H9 (cell line): ENCODE results near the gene ST8SIA5. TPM values are rescaled to one million over a fixed set of nuclear protein-coding genes. Genes with fewer than 3 reads are reported as not detected.

Experiments used
- DNase-seq: peaks from one replicate; pipeline ENCODE4 v3.0.0-alpha.2; 2017
- H2AFZ ChIP-seq: one replicate; pipeline ENCODE4 v1.6.1; 2013; ENCODE audit warnings: mild to moderate bottlenecking, low read length, control low read depth, moderate library complexity
- H2AK5ac ChIP-seq: 2 replicates; pipeline ENCODE4 v1.6.1; 2013; ENCODE audit warnings: low read length, control low read depth, mixed read lengths; ENCODE audit not compliant: insufficient read length
- H2BK120ac ChIP-seq: one replicate; pipeline ENCODE4 v1.6.1; 2013; ENCODE audit warnings: low read depth, mild to moderate bottlenecking, low read length, control low read depth, inconsistent platforms; ENCODE audit not compliant: poor library complexity, severe bottlenecking
- H2BK12ac ChIP-seq: 2 replicates; pipeline ENCODE4 v1.6.1; 2013; ENCODE audit warnings: low read length, control low read depth, mixed read lengths, low read depth; ENCODE audit not compliant: insufficient read length
- H2BK15ac ChIP-seq: 2 replicates; pipeline ENCODE4 v1.6.1; 2013; ENCODE audit warnings: low read depth, low read length, control low read depth
- H2BK20ac ChIP-seq: one replicate; pipeline ENCODE4 v1.6.1; 2013; ENCODE audit warnings: low read depth, mild to moderate bottlenecking, low read length, control low read depth, inconsistent platforms; ENCODE audit not compliant: poor library complexity, severe bottlenecking
- H2BK5ac ChIP-seq: 2 replicates; pipeline ENCODE4 v1.6.1; 2013; ENCODE audit warnings: low read length, control low read depth, mixed read lengths; ENCODE audit not compliant: insufficient read length
- H3K14ac ChIP-seq: 2 replicates; pipeline ENCODE4 v1.6.1; 2013; ENCODE audit warnings: low read length, control low read depth; ENCODE audit not compliant: insufficient read depth
- H3K18ac ChIP-seq: 2 replicates; pipeline ENCODE4 v1.6.1; 2013; ENCODE audit warnings: low read depth, mild to moderate bottlenecking, mixed read lengths, low read length, control low read depth; ENCODE audit not compliant: insufficient read length
- H3K23ac ChIP-seq: 2 replicates; pipeline ENCODE4 v1.6.1; 2013; ENCODE audit warnings: low read length, control low read depth, mixed read lengths, low read depth; ENCODE audit not compliant: insufficient read length
- H3K23me2 ChIP-seq: 2 replicates; pipeline ENCODE4 v1.6.1; 2013; ENCODE audit warnings: low read depth, mild to moderate bottlenecking, mixed read lengths, low read length, control low read depth; ENCODE audit not compliant: insufficient read length, poor library complexity, severe bottlenecking
- H3K27ac ChIP-seq: 2 replicates; pipeline ENCODE4 v1.5.1; 2013; ENCODE audit warnings: low read length, control low read depth, mixed read lengths, low read depth; ENCODE audit not compliant: insufficient read length
- H3K27me3 ChIP-seq: 2 replicates; pipeline ENCODE4 v1.6.1; 2013; ENCODE audit warnings: low read length, control low read depth, inconsistent platforms; ENCODE audit not compliant: insufficient read depth
- H3K4ac ChIP-seq: 2 replicates; pipeline ENCODE4 v1.6.1; 2013; ENCODE audit warnings: low read depth, mild to moderate bottlenecking, control low read depth, inconsistent platforms, low read length, moderate library complexity
- H3K4me1 ChIP-seq: 2 replicates; pipeline ENCODE4 v1.6.1; 2013; ENCODE audit warnings: low read length, control low read depth, inconsistent platforms; ENCODE audit not compliant: insufficient read depth
- H3K4me2 ChIP-seq: 2 replicates; pipeline ENCODE4 v1.6.1; 2013; ENCODE audit warnings: low read length, control low read depth, mixed read lengths; ENCODE audit not compliant: insufficient read length, insufficient read depth
- H3K56ac ChIP-seq: 2 replicates; pipeline ENCODE4 v1.6.1; 2013; ENCODE audit warnings: low read depth, mild to moderate bottlenecking, mixed read lengths, low read length, control low read depth; ENCODE audit not compliant: insufficient read length
- H3K79me1 ChIP-seq: 2 replicates; pipeline ENCODE4 v1.6.1; 2013; ENCODE audit warnings: low read depth, mild to moderate bottlenecking, moderate library complexity, low read length, control low read depth, inconsistent platforms; ENCODE audit not compliant: insufficient read depth, poor library complexity, severe bottlenecking
- H3K79me2 ChIP-seq: 2 replicates; pipeline ENCODE4 v1.6.1; 2013; ENCODE audit warnings: low read length, control low read depth, inconsistent platforms; ENCODE audit not compliant: insufficient read depth
- H3K9ac ChIP-seq: 2 replicates; pipeline ENCODE4 v1.6.1; 2013; ENCODE audit warnings: low read length, control low read depth, mixed read lengths; ENCODE audit not compliant: insufficient read length; ENCODE audit errors: extremely low read depth
- H3K9me3 ChIP-seq: one replicate; pipeline ENCODE4 v1.6.1; 2013; ENCODE audit warnings: low read depth, low read length, inconsistent platforms; ENCODE audit not compliant: control insufficient read depth
- H3T11ph ChIP-seq: one replicate; pipeline ENCODE4 v1.6.1; 2013; ENCODE audit warnings: mild to moderate bottlenecking, low read length, control low read depth, inconsistent platforms
- H4K20me1 ChIP-seq: one replicate; pipeline ENCODE4 v1.6.1; 2013; ENCODE audit not compliant: control insufficient read depth, insufficient read length, insufficient read depth
- H4K5ac ChIP-seq: 2 replicates; pipeline ENCODE4 v1.6.1; 2013; ENCODE audit warnings: low read depth, mild to moderate bottlenecking, mixed read lengths, low read length, control low read depth; ENCODE audit not compliant: insufficient read length
- H4K8ac ChIP-seq: replicated peaks from 2 replicates; pipeline ENCODE4 v1.6.1; 2013; ENCODE audit warnings: low read length, control low read depth, mixed read lengths, low read depth; ENCODE audit not compliant: insufficient read length
- H4K91ac ChIP-seq: 2 replicates; pipeline ENCODE4 v1.6.1; 2013; ENCODE audit warnings: low read depth, mild to moderate bottlenecking, moderate library complexity, mixed read lengths, low read length, control low read depth; ENCODE audit not compliant: insufficient read length
- H3K27ac Mint-ChIP-seq, 3 experiments: 2 replicates in 2 of 3; 3 replicates in 1 of 3; pipeline ENCODE4 v1.8.0; 2020 to 2021; ENCODE audit warnings: mixed read lengths in 3 of 3, mild to moderate bottlenecking in 1 of 3, moderate library complexity in 1 of 3
- H3K27me3 Mint-ChIP-seq: 2 replicates; pipeline ENCODE4 v1.8.0; 2021; ENCODE audit warnings: low read depth, mild to moderate bottlenecking, moderate library complexity, mixed read lengths
- H3K36me3 Mint-ChIP-seq, 3 experiments: 2 replicates in 2 of 3; 3 replicates in 1 of 3; pipeline ENCODE4 v1.8.0; 2020 to 2021; ENCODE audit warnings: low read depth in 3 of 3, mixed read lengths in 3 of 3; ENCODE audit not compliant: insufficient read depth in 1 of 3
- H3K4me1 Mint-ChIP-seq, 2 experiments: 2 replicates each; pipeline ENCODE4 v1.8.0; 2020; ENCODE audit warnings: mixed read lengths in 2 of 2
- H3K4me3 Mint-ChIP-seq, 2 experiments: 2 replicates in 1 of 2; 3 replicates in 1 of 2; pipeline ENCODE4 v1.8.0; 2020 to 2021; ENCODE audit warnings: mild to moderate bottlenecking in 2 of 2, mixed read lengths in 2 of 2, moderate library complexity in 1 of 2
- H3K9me3 Mint-ChIP-seq, 2 experiments: 2 replicates in 1 of 2; 3 replicates in 1 of 2; pipeline ENCODE4 v1.8.0; 2020; ENCODE audit warnings: mild to moderate bottlenecking in 2 of 2, mixed read lengths in 2 of 2, moderate library complexity in 1 of 2
- WGBS: extraction: QIAGEN DNeasy Blood & Tissue Kit; methylation state at CpG from one replicate; pipeline ENCODE4 v1.1.7; 2013; ENCODE audit warnings: missing lambda C conversion rate, low lambda C conversion rate, mixed read lengths; ENCODE audit not compliant: insufficient read length; ENCODE audit errors: extremely low coverage; 5-methylcytosine and 5-hydroxymethylcytosine counted together
- total RNA-seq: library from RNA; stranded (reverse); gene quantifications from 2 replicates; pipeline ENCODE4 v1.2.1, GENCODE V29; 2021
- TF ChIP-seq, protein P1 (sequence below): fragments of 200-600 bp; sonication (generic); conservative IDR thresholded peaks from 3 replicates; pipeline ENCODE4 v1.8.0; 2021; ENCODE audit warnings: antibody characterized with exemption, mild to moderate bottlenecking

ST8SIA5 gene
- total RNA-seq, 1 experiment from 2014 or later = 0.63 TPM

- no peak for DNase-seq
- Histone ChIP-seq H2BK120ac (no peak overlapping the region), H3K4ac (no peak overlapping the region), H3K4me1 (no peaks in the 10 kb centered on the region), H2BK20ac (no peak overlapping the region), H4K8ac (no peak overlapping the region), H3K4me2 (no peak overlapping the region), H3K79me1 (no peaks in the 10 kb centered on the region), H2BK5ac (no peak overlapping the region), H3K18ac (no peak overlapping the region), H3K14ac (no peak overlapping the region; the same call in 1 of the 2 replicates), H3K27ac (no peak overlapping the region), H3K23me2 (no peaks in the 10 kb centered on the region), H3K23ac (no peak overlapping the region), H3K9me3 (no peaks in the 10 kb centered on the region), H2BK12ac (no peak overlapping the region), H3K56ac (no peak overlapping the region), H3K27me3 (no peaks in the 10 kb centered on the region; the same call in 1 of the 2 replicates), H3K9ac (no peak overlapping the region), H2BK15ac (no peak overlapping the region), H4K20me1 (no peaks in the 10 kb centered on the region), H2AK5ac (no peak overlapping the region), H3K79me2 (no peaks in the 10 kb centered on the region), H3T11ph (no peak overlapping the region), H2AFZ (no peak overlapping the region), H4K5ac (no peak overlapping the region), H4K91ac (no peak overlapping the region)
- H3K27me3 Mint-ChIP-seq = no peaks in the 10 kb centered on the region; the same call in none of the 2 replicates
- no peak overlapping the region for H3K27ac Mint-ChIP-seq
- no CpG with 5 or more reads among the region's 52 CpGs for WGBS
- TF ChIP-seq, protein P1, sequence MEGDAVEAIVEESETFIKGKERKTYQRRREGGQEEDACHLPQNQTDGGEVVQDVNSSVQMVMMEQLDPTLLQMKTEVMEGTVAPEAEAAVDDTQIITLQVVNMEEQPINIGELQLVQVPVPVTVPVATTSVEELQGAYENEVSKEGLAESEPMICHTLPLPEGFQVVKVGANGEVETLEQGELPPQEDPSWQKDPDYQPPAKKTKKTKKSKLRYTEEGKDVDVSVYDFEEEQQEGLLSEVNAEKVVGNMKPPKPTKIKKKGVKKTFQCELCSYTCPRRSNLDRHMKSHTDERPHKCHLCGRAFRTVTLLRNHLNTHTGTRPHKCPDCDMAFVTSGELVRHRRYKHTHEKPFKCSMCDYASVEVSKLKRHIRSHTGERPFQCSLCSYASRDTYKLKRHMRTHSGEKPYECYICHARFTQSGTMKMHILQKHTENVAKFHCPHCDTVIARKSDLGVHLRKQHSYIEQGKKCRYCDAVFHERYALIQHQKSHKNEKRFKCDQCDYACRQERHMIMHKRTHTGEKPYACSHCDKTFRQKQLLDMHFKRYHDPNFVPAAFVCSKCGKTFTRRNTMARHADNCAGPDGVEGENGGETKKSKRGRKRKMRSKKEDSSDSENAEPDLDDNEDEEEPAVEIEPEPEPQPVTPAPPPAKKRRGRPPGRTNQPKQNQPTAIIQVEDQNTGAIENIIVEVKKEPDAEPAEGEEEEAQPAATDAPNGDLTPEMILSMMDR = no peak
- no peak overlapping the region for H3K4me3 Mint-ChIP-seq
- peaks cover 12% of the 10 kb centered on the region in 2 experiments; a peak in 3 of 4 replicates for H3K4me1 Mint-ChIP-seq
- H3K36me3 Mint-ChIP-seq = no peaks in the 10 kb centered on the region
- no peaks in the 10 kb centered on the region for H3K9me3 Mint-ChIP-seq
Observed at GRCh38 chr18:46679846-46680598, 76.8 kb downstream of the ST8SIA5 start.
